MM.1S (cell line): ENCODE results near the gene STON2.
"Not testable (repeated sequence)": the region's sequence is repeated elsewhere in the genome, so short reads cannot be mapped to it uniquely, and the experiment has no call there.

Experiments
- DNase-seq: peaks from one replicate; pipeline ENCODE4 v3.0.0-alpha.2; 2015
- H2AFZ ChIP-seq: fragments of 300-600 bp; sonication (generic); 2 replicates; pipeline ENCODE4 v1.6.0; 2016; ENCODE audit warnings: antibody characterized with exemption, low read length
- H3F3A ChIP-seq: fragments of 300-600 bp; sonication (generic); 2 replicates; pipeline ENCODE4 v1.6.1; 2016; ENCODE audit warnings: mild to moderate bottlenecking, antibody characterized with exemption, low read length, moderate library complexity, mixed read lengths; ENCODE audit not compliant: insufficient read depth
- H3K27ac ChIP-seq: fragments of 300-600 bp; sonication (generic); 2 replicates; pipeline ENCODE4 v1.5.1; 2016; ENCODE audit warnings: mild to moderate bottlenecking, low read length
- H3K27me3 ChIP-seq: fragments of 300-600 bp; sonication (generic); replicated peaks from 2 replicates; pipeline ENCODE4 v1.6.0; 2016; ENCODE audit warnings: low read length; ENCODE audit not compliant: insufficient read depth
- H3K36me3 ChIP-seq: fragments of 300-600 bp; sonication (generic); replicated peaks from 2 replicates; pipeline ENCODE4 v1.6.1; 2016; ENCODE audit warnings: mild to moderate bottlenecking, low read length, mixed read lengths; ENCODE audit not compliant: insufficient read depth
- H3K4me1 ChIP-seq: fragments of 300-600 bp; sonication (generic); 2 replicates; pipeline ENCODE4 v1.6.1; 2016; ENCODE audit warnings: low read length, mixed read lengths
- H3K4me2 ChIP-seq: fragments of 300-600 bp; sonication (generic); 2 replicates; pipeline ENCODE4 v1.6.0; 2016; ENCODE audit warnings: low read depth, low read length
- H3K4me3 ChIP-seq: fragments of 300-600 bp; sonication (generic); 2 replicates; pipeline ENCODE4 v1.5.1; 2016; ENCODE audit warnings: low read length, mixed read lengths
- H3K79me2 ChIP-seq: fragments of 300-600 bp; sonication (generic); 2 replicates; pipeline ENCODE4 v1.6.1; 2016; ENCODE audit warnings: mixed run types, low read length, mixed read lengths
- H3K9ac ChIP-seq: fragments of 300-600 bp; sonication (generic); 2 replicates; pipeline ENCODE4 v1.6.1; 2016; ENCODE audit warnings: low read length, mixed read lengths
- H3K9me2 ChIP-seq: fragments of 300-600 bp; sonication (generic); replicated peaks from 2 replicates; pipeline ENCODE4 v1.6.1; 2016; ENCODE audit warnings: mild to moderate bottlenecking, low read length, mixed read lengths; ENCODE audit not compliant: insufficient read depth
- H3K9me3 ChIP-seq: fragments of 300-600 bp; sonication (generic); replicated peaks from 2 replicates; pipeline ENCODE4 v1.6.1; 2016; ENCODE audit warnings: mild to moderate bottlenecking, low read length, mixed read lengths; ENCODE audit not compliant: insufficient read depth
- H4K20me1 ChIP-seq: fragments of 300-600 bp; sonication (generic); 2 replicates; pipeline ENCODE4 v1.6.1; 2016; ENCODE audit warnings: mild to moderate bottlenecking, low read length, moderate library complexity, mixed read lengths; ENCODE audit not compliant: insufficient read depth
- CTCF ChIP-seq: fragments of 300-600 bp; sonication (generic); IDR thresholded peaks from 2 replicates; pipeline ENCODE4 v1.5.1; 2016; ENCODE audit warnings: antibody characterized with exemption, low read length, mixed read lengths
- EZH2 ChIP-seq: fragments of 300-600 bp; sonication (generic); optimal IDR thresholded peaks from 2 replicates; pipeline ENCODE3; 2017; ENCODE audit warnings: low read depth, mild to moderate bottlenecking, antibody characterized with exemption, low read length, mixed read lengths
- EZH2phosphoT487 ChIP-seq: fragments of 300-600 bp; sonication (generic); IDR thresholded peaks from 2 replicates; pipeline ENCODE4 v1.6.1; 2018; ENCODE audit warnings: antibody characterized with exemption, low read length

Gene STON2

DNA sequence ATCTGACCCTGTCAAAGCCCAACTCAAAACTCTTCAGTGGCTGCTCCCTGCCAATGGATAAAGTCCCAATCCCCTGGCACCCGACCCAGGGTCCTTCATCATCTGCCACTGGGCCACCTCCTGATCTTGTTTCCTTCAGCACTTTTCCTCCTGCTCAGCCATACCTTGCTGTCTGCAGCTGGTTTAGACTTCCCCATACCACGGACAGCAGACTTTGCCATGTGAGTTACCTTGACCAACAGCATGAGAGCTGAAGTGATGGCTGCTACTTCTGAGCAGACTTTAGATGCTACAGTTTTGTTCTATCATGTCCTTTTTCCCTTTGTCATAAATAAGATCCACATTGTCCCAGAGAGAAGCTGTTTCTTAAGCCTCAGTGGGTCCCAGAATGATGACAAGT is 33.3 kb upstream of the STON2 start:
- peaks cover 3% of the 10 kb centered on the region; the same call in 1 of the 2 replicates for H3K79me2 ChIP-seq
- DNase-seq: no peak
- no peaks in the 10 kb centered on the region for H3K9me3 ChIP-seq
- H3K4me3 ChIP-seq: no peak overlapping the region
- no peaks in the 10 kb centered on the region for H3K9me2 ChIP-seq
- H3K27ac ChIP-seq: no peak overlapping the region
- H3K9ac ChIP-seq: no peak overlapping the region
- no peak overlapping the region for H3K4me2 ChIP-seq
- H3K4me1 ChIP-seq: 0 out of 2 replicates have a peak, but pooled peaks cover 3% of the 10 kb centered on the region
- no peaks in the 10 kb centered on the region for H3K27me3 ChIP-seq
- no peaks in the 10 kb centered on the region for H3F3A ChIP-seq
- no peaks in the 10 kb centered on the region for H4K20me1 ChIP-seq
- H3K36me3 ChIP-seq: no peaks in the 10 kb centered on the region
- no peak overlapping the region for H2AFZ ChIP-seq
- TF ChIP-seq EZH2phosphoT487 (no peak), CTCF (no peak), EZH2 (no peak)

GRCh38 chr14:81432219-81432661 is 32.1 kb upstream of the STON2 start:
- Histone ChIP-seq H3K36me3 (no peaks in the 10 kb centered on the region), H3K4me2 (no peak overlapping the region), H2AFZ (no peak overlapping the region), H3K9me3 (no peaks in the 10 kb centered on the region), H3K4me1 (0 out of 2 replicates have a peak, but pooled peaks cover 3% of the 10 kb centered on the region), H3K9me2 (no peaks in the 10 kb centered on the region), H3K9ac (no peak overlapping the region), H3F3A (no peaks in the 10 kb centered on the region), H3K27ac (no peak overlapping the region), H3K27me3 (no peaks in the 10 kb centered on the region), H3K79me2 (peaks cover 3% of the 10 kb centered on the region; the same call in 1 of the 2 replicates), H4K20me1 (no peaks in the 10 kb centered on the region), H3K4me3 (no peak overlapping the region)
- no peak for TF ChIP-seq CTCF
- DNase-seq: no peak

DNA sequence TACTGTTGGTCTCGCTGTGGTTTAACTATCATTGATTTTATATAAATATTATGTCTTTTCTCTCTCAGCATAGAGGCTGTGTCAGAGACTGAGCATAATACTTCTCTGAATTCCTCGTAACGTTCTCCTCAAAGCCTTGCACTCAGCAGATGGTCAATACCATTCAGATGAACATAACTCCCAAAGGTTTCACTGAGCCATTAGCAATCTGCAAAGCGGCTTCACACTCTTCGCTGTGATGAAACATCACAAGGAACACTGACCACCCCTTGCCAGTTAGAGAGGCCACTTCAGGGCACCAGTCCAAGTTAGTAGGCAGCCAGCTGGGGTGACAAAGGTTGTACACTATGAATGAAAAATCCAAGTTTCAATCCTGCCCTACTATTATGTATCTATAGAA is 30.1 kb upstream of the STON2 start:
- no peaks in the 10 kb centered on the region for H4K20me1 ChIP-seq
- H3K4me3 ChIP-seq: no peak overlapping the region
- no peaks in the 10 kb centered on the region for H3K27me3 ChIP-seq
- no peak overlapping the region for H2AFZ ChIP-seq
- no peak overlapping the region for H3K4me2 ChIP-seq
- no peaks in the 10 kb centered on the region for H3K4me1 ChIP-seq
- H3K9ac ChIP-seq: no peak overlapping the region
- TF ChIP-seq EZH2: no peak
- no peak for TF ChIP-seq CTCF
- TF ChIP-seq EZH2phosphoT487: no peak
- DNase-seq: no peak
- H3K27ac ChIP-seq: no peak overlapping the region
- no peaks in the 10 kb centered on the region for H3F3A ChIP-seq
- H3K9me2 ChIP-seq: no peaks in the 10 kb centered on the region
- H3K36me3 ChIP-seq: no peaks in the 10 kb centered on the region
- H3K79me2 ChIP-seq: no peaks in the 10 kb centered on the region; the same call in 1 of the 2 replicates
- H3K9me3 ChIP-seq: no peaks in the 10 kb centered on the region

GRCh38 chr14:81429749-81430148 is 29.6 kb upstream of the STON2 start:
- H3K9ac ChIP-seq, H3K79me2 ChIP-seq: not testable (repeated sequence)

More at GRCh38 chr14:81429749-81430148, 29.6 kb upstream of the STON2 start:
- not testable (repeated sequence) for H3K9me2 ChIP-seq, H3K4me3 ChIP-seq, DNase-seq, H3F3A ChIP-seq, H3K4me1 ChIP-seq, H3K9me3 ChIP-seq, H2AFZ ChIP-seq, H3K27ac ChIP-seq, H4K20me1 ChIP-seq, H3K4me2 ChIP-seq, H3K27me3 ChIP-seq, H3K36me3 ChIP-seq
